LNCaP clone FGC (cell line): ENCODE data around the gene TTR.

Experiments used
- DNase-seq: peaks from one replicate; pipeline ENCODE4 v3.0.0-alpha.2; 2011; ENCODE audit warnings: low read depth
- H3K4me3 ChIP-seq: 2 replicates; pipeline ENCODE4 v1.5.1; 2011; ENCODE audit warnings: mild to moderate bottlenecking, low read depth, low read length, control low read depth
- CTCF ChIP-seq: IDR thresholded peaks from 2 replicates; pipeline ENCODE4 v1.5.1; 2012; ENCODE audit warnings: mild to moderate bottlenecking; ENCODE audit not compliant: control insufficient read depth, insufficient read depth; ENCODE audit errors: extremely low read depth

Gene TTR

GRCh38 chr18:31610286-31611205 is 18.9 kb downstream of the TTR start:
- peak; percentile 18; the same call in 1 of the 2 replicates for TF ChIP-seq CTCF
- H3K4me3 ChIP-seq: no peak overlapping the region
- DNase-seq: no peak

- no peak overlapping the region for H3K4me3 ChIP-seq
- no peak for DNase-seq
- no peak for TF ChIP-seq CTCF
These were observed 19.8 kb downstream of the TTR start for GRCh38 chr18:31611511-31611910.

GRCh38 chr18:31612124-31612523 is 20.4 kb downstream of the TTR start:
- no peak overlapping the region for H3K4me3 ChIP-seq
- DNase-seq: no peak
- no peak for TF ChIP-seq CTCF

GRCh38 chr18:31614044-31614443 is 22.4 kb downstream of the TTR start:
- DNase-seq: no peak

GRCh38 chr18:31616586-31616985 is 24.9 kb downstream of the TTR start:
- TF ChIP-seq CTCF: no peak
- no peak for DNase-seq
- H3K4me3 ChIP-seq: no peak overlapping the region

More at GRCh38 chr18:31614044-31614443, 22.4 kb downstream of the TTR start:
- H3K4me3 ChIP-seq: no peak overlapping the region
- TF ChIP-seq CTCF: no peak

GRCh38 chr18:31617031-31617717 is 25.5 kb downstream of the TTR start:
- no peak for TF ChIP-seq CTCF
- no peak for DNase-seq
- H3K4me3 ChIP-seq: no peak overlapping the region

DNA sequence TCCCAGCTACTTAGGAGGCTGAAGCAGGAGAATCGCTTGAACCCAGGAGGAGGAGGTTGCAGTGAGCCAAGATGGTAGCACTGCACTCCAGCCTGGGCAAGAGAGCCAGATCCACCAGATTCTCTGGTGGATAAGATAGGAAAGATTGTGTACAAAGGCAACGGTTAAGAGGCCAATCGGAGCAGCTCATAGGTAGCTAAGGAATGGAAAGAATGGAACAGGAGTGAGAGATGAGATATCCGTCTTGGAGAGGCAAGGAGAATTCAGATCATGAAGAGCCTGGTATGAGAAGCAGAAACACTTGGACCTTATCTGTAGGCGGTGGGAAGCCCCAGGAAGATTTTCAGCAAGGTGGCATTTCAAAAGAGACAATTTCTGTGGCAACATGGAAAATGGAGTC is 27.1 kb downstream of the TTR start:
- no peak overlapping the region for H3K4me3 ChIP-seq
- TF ChIP-seq CTCF: no peak
- DNase-seq: no peak
